HepG2 (cell line): Measurements from ENCODE around the gene SPSB2. TPM values are rescaled to one million over a fixed set of nuclear protein-coding genes. Genes with fewer than 3 reads are reported as not detected.

Experiments used
- MAF1 ChIP-seq: sonication (generic); formaldehyde crosslinking; IDR thresholded peaks from 2 replicates; pipeline ENCODE4 v1.5.0; 2020; ENCODE audit warnings: missing genetic modification reagents, borderline replicate concordance
- MBD4 ChIP-seq: IDR thresholded peaks from 2 replicates; pipeline ENCODE4 v1.6.1; 2012; ENCODE audit warnings: low read length, inconsistent platforms, borderline replicate concordance
- NFKBIZ ChIP-seq: IDR thresholded peaks from 2 replicates; pipeline ENCODE4 v1.6.1; 2018; ENCODE audit warnings: missing genetic modification reagents, missing compliant biosample characterization
- NR2F1 ChIP-seq, 2 experiments: fragments of 450-650 bp in 1 of 2; formaldehyde crosslinking in 1 of 2; IDR thresholded peaks; 2 replicates each; pipeline versions ENCODE4 v1.5.0 to v1.6.1; 2016 to 2020; ENCODE audit warnings: mild to moderate bottlenecking in 1 of 2, missing compliant biosample characterization in 1 of 2, missing genetic modification reagents in 1 of 2, moderate library complexity in 1 of 2
- ZNF318 ChIP-seq: sonication (generic); formaldehyde crosslinking; IDR thresholded peaks from 2 replicates; pipeline ENCODE4 v1.4.0; 2020; ENCODE audit warnings: mild to moderate bottlenecking, missing genetic modification reagents
- ZNF547 ChIP-seq: sonication (generic); formaldehyde crosslinking; IDR thresholded peaks from 2 replicates; pipeline ENCODE4 v1.5.1; 2020; ENCODE audit warnings: mild to moderate bottlenecking, missing genetic modification reagents
- ZNF781 ChIP-seq: sonication (generic); formaldehyde crosslinking; IDR thresholded peaks from 2 replicates; pipeline ENCODE4 v1.5.1; 2020; ENCODE audit warnings: borderline replicate concordance, mild to moderate bottlenecking, missing genetic modification reagents; ENCODE audit errors: not compliant biosample characterization
- ZNF788 ChIP-seq: sonication (generic); formaldehyde crosslinking; IDR thresholded peaks from 2 replicates; pipeline ENCODE4 v1.5.0; 2020; ENCODE audit warnings: mild to moderate bottlenecking, missing genetic modification reagents, borderline replicate concordance
- ZNF878 ChIP-seq: sonication (generic); formaldehyde crosslinking; IDR thresholded peaks from 2 replicates; pipeline ENCODE4 v1.8.1; 2023; ENCODE audit warnings: mild to moderate bottlenecking, missing genetic modification reagents, moderate library complexity
- ZSCAN21 ChIP-seq: sonication (generic); formaldehyde crosslinking; IDR thresholded peaks from 2 replicates; pipeline ENCODE4 v1.8.0; 2022; ENCODE audit warnings: mild to moderate bottlenecking, missing genetic modification reagents, moderate library complexity, borderline replicate concordance
- polyA plus RNA-seq, 8 experiments: library from polyadenylated mRNA; depleted of rRNA in 3 of 8; stranded (reverse) in 7 of 8; unstranded in 1 of 8; fragments of >200 nt; fragmentation: Illumina TruSeq in 4 of 8; extraction: Trizol in 4 of 8; gene quantifications; 2 replicates each; pipeline versions ENCODE4 v1.2.1 to v1.2.3, GENCODE V29; 2011 to 2016; ENCODE audit warnings: low read depth in 4 of 8, missing spikeins in 1 of 8, mixed read lengths in 1 of 8; ENCODE audit not compliant: insufficient read depth in 1 of 8
- total RNA-seq, 5 experiments: library from RNA; depleted of rRNA; stranded (reverse); fragments of >200 nt; fragmentation: Illumina TruSeq; extraction: Trizol; gene quantifications; 2 replicates each; pipeline ENCODE4 v1.2.3, GENCODE V29; 2016; ENCODE audit warnings: low read depth in 1 of 5
- TF ChIP-seq, protein P1 (sequence below): sonication (generic); formaldehyde crosslinking; IDR thresholded peaks from 2 replicates; pipeline ENCODE4 v1.8.0; 2022; ENCODE audit warnings: mild to moderate bottlenecking, missing genetic modification reagents, moderate library complexity
- TF ChIP-seq, protein P2 (sequence below): sonication (generic); formaldehyde crosslinking; IDR thresholded peaks from 2 replicates; pipeline ENCODE4 v1.8.1; 2023; ENCODE audit warnings: missing genetic modification reagents, inconsistent platforms, borderline replicate concordance
- TF ChIP-seq, protein P3 (sequence below): fragments of 450-650 bp; IDR thresholded peaks from 2 replicates; pipeline ENCODE4 v1.6.1; 2016
- TF ChIP-seq, protein P4 (sequence below): sonication (generic); formaldehyde crosslinking; IDR thresholded peaks from 2 replicates; pipeline ENCODE4 v1.8.1; 2023; ENCODE audit warnings: mild to moderate bottlenecking, missing genetic modification reagents

Gene SPSB2
- total and polyA plus RNA-seq, 2 of the 13 experiments (the other 11 are each of a cell fraction or from before 2014, with no cell fraction given), result 2.0 to 6.2 TPM

DNA sequence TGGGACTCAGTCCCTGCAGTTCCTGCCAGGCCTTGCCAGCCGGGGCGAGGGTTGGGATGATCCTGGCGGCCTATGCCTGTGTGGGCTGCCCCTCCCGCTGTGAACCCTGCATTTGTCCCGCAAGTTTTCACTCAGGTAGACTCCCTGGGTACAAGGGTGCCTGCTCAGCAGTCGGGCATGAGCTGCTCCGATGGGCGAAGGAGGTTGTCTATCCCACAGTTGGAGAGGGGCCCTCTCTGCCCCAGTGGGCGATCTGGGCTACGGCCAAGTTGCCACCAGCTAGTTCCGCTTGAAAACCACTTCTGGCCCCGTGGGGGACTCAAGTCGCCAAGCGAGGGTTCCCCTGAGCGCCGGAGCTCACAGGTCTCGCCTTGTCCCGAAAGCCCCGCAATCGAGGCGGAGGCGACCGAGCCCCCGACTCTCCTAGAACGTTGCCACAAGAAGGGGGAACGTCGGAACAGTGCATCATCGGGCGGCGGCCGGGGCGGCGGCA lies 6.1 kb downstream of the SPSB2 start (continued):
- TF ChIP-seq ZNF788 (CRISPR knock-in tag), result no peak
- no peak for TF ChIP-seq ZSCAN21 (CRISPR knock-in tag)
- TF ChIP-seq NR2F1 (CRISPR knock-in tag; IDR thresholded peaks at IDR 0.05), result no peak
- no peak for TF ChIP-seq NFKBIZ (CRISPR knock-in tag)
- TF ChIP-seq, protein P1, sequence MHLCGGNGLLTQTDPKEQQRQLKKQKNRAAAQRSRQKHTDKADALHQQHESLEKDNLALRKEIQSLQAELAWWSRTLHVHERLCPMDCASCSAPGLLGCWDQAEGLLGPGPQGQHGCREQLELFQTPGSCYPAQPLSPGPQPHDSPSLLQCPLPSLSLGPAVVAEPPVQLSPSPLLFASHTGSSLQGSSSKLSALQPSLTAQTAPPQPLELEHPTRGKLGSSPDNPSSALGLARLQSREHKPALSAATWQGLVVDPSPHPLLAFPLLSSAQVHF, result 0 out of 2 replicates have a peak, but pooled peaks have one; percentile 15
- TF ChIP-seq, protein P2, sequence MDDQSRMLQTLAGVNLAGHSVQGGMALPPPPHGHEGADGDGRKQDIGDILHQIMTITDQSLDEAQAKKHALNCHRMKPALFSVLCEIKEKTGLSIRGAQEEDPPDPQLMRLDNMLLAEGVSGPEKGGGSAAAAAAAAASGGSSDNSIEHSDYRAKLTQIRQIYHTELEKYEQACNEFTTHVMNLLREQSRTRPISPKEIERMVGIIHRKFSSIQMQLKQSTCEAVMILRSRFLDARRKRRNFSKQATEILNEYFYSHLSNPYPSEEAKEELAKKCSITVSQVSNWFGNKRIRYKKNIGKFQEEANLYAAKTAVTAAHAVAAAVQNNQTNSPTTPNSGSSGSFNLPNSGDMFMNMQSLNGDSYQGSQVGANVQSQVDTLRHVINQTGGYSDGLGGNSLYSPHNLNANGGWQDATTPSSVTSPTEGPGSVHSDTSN (CRISPR knock-in tag), result no peak
- no peak for TF ChIP-seq ZNF781 (CRISPR knock-in tag)
- TF ChIP-seq ZNF547 (CRISPR knock-in tag), result no peak
- TF ChIP-seq ZNF318, result no peak
- no peak for TF ChIP-seq MAF1 (CRISPR knock-in tag)
- TF ChIP-seq ZNF878 (CRISPR knock-in tag), result no peak
- TF ChIP-seq, protein P3, sequence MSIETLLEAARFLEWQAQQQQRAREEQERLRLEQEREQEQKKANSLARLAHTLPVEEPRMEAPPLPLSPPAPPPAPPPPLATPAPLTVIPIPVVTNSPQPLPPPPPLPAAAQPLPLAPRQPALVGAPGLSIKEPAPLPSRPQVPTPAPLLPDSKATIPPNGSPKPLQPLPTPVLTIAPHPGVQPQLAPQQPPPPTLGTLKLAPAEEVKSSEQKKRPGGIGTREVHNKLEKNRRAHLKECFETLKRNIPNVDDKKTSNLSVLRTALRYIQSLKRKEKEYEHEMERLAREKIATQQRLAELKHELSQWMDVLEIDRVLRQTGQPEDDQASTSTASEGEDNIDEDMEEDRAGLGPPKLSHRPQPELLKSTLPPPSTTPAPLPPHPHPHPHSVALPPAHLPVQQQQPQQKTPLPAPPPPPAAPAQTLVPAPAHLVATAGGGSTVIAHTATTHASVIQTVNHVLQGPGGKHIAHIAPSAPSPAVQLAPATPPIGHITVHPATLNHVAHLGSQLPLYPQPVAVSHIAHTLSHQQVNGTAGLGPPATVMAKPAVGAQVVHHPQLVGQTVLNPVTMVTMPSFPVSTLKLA, result no peak
- no peak for TF ChIP-seq MBD4
- TF ChIP-seq, protein P4, sequence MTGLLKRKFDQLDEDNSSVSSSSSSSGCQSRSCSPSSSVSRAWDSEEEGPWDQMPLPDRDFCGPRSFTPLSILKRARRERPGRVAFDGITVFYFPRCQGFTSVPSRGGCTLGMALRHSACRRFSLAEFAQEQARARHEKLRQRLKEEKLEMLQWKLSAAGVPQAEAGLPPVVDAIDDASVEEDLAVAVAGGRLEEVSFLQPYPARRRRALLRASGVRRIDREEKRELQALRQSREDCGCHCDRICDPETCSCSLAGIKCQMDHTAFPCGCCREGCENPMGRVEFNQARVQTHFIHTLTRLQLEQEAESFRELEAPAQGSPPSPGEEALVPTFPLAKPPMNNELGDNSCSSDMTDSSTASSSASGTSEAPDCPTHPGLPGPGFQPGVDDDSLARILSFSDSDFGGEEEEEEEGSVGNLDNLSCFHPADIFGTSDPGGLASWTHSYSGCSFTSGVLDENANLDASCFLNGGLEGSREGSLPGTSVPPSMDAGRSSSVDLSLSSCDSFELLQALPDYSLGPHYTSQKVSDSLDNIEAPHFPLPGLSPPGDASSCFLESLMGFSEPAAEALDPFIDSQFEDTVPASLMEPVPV, result peak; percentile 32; the same call in 1 of the 2 replicates
